GM12878 (cell line): ENCODE data around the gene SPPL3. TPM values are rescaled to one million over a fixed set of nuclear protein-coding genes. Genes with fewer than 3 reads are reported as not detected.

Experiments used
- ATAC-seq: fragments of 200-7000 bp; cut with Tn5 transposase; 3 replicates; pipeline ENCODE4 v1.9.1; 2020; ENCODE audit warnings: mild to moderate bottlenecking, moderate library complexity
- BruUV-seq: library from RNA; stranded (reverse); fragments of 400-500 nt; replicated peaks from 2 replicates; lab custom pipeline; 2021; lab: Mats Ljungman, UMichigan
- CTCF ChIA-PET: fragments of 300-600 bp; sonication (Branson Sonifier 250); formaldehyde crosslinking; extraction: SDS; loops from one replicate; lab custom pipeline; 2021; ENCODE audit warnings: inconsistent platforms; lab: Yijun Ruan, JAX
- POLR2A ChIA-PET: fragments of 350-600 bp; formaldehyde crosslinking; extraction: SDS; loops from one replicate; lab custom pipeline; 2021; ENCODE audit warnings: inconsistent platforms; lab: Charles Lee
- RAD21 ChIA-PET: fragments of 300-600 bp; sonication (Branson Sonifier 250); formaldehyde crosslinking; loops from one replicate; lab custom pipeline; 2023; ENCODE audit warnings: antibody characterized with exemption; ENCODE audit not compliant: unreplicated experiment; lab: Charles Lee
- SMC1A ChIA-PET: fragments of 300-600 bp; sonication (Branson Sonifier 250); formaldehyde crosslinking; loops from one replicate; lab custom pipeline; 2023; ENCODE audit not compliant: unreplicated experiment, uncharacterized antibody; lab: Charles Lee
- DNase-seq: peaks from one replicate; pipeline ENCODE4 v3.0.0-alpha.2; 2011; ENCODE audit warnings: low read depth, low spot score
- FAIRE-seq: peaks from 3 replicates; lab custom pipeline; 2011; peaks lifted over from hg19 to GRCh38; lab: Jason Lieb, UNC
- H2AFZ ChIP-seq: 2 replicates; pipeline ENCODE4 v1.6.0; 2011; ENCODE audit warnings: low read depth, low read length, control low read depth; ENCODE audit not compliant: control insufficient read depth
- H3K27ac ChIP-seq: 2 replicates; pipeline ENCODE4 v1.5.1; 2011; ENCODE audit warnings: control low read depth; ENCODE audit not compliant: control insufficient read depth, insufficient read depth
- H3K27me3 ChIP-seq, 2 experiments: replicated peaks in 1 of 2; 2 replicates each; pipeline versions ENCODE4 v1.6.0 to v1.6.1; 2011; ENCODE audit warnings: low read length in 1 of 2; ENCODE audit not compliant: control insufficient read depth in 2 of 2, insufficient read depth in 2 of 2
- H3K36me3 ChIP-seq, 2 experiments: 2 replicates each; pipeline ENCODE4 v1.5.1; 2011; ENCODE audit warnings: low read length in 1 of 2; ENCODE audit not compliant: control insufficient read depth in 2 of 2, insufficient read depth in 2 of 2
- H3K4me1 ChIP-seq: 2 replicates; pipeline ENCODE4 v1.6.1; 2011; ENCODE audit warnings: mild to moderate bottlenecking, low read length, moderate library complexity, mixed read lengths; ENCODE audit not compliant: control insufficient read depth, insufficient read depth
- H3K4me2 ChIP-seq: 2 replicates; pipeline ENCODE4 v1.6.0; 2011; ENCODE audit warnings: control low read depth; ENCODE audit not compliant: control insufficient read depth, insufficient read depth
- H3K4me3 ChIP-seq: fragments of 200-600 bp; sonication (generic); 2 replicates; pipeline ENCODE4 v1.5.1; 2016
- H3K79me2 ChIP-seq: 2 replicates; pipeline ENCODE4 v1.6.0; 2011; ENCODE audit warnings: low read length; ENCODE audit not compliant: control insufficient read depth, insufficient read depth
- H3K9ac ChIP-seq: 2 replicates; pipeline ENCODE4 v1.8.0; 2011; ENCODE audit warnings: low read length, control low read depth, mixed read lengths; ENCODE audit not compliant: control insufficient read depth, insufficient read depth
- H3K9me3 ChIP-seq: replicated peaks from 3 replicates; pipeline ENCODE4 v1.5.1; 2011; ENCODE audit warnings: mild to moderate bottlenecking, low read length; ENCODE audit not compliant: control insufficient read depth, insufficient read depth
- H4K20me1 ChIP-seq: 2 replicates; pipeline ENCODE4 v1.6.0; 2011; ENCODE audit not compliant: control insufficient read depth, insufficient read depth
- CREB1 ChIP-seq: IDR thresholded peaks from 2 replicates; pipeline ENCODE4 v1.6.1; 2012; ENCODE audit warnings: low read depth, mild to moderate bottlenecking, inconsistent platforms
- CREM ChIP-seq: IDR thresholded peaks from 2 replicates; pipeline ENCODE4 v1.6.1; 2014; ENCODE audit warnings: antibody characterized with exemption, low read depth
- FOXM1 ChIP-seq: IDR thresholded peaks from 2 replicates; pipeline ENCODE4 v1.6.1; 2012; ENCODE audit warnings: low read depth, mild to moderate bottlenecking, inconsistent platforms, low read length, moderate library complexity
- HDGF ChIP-seq: fragments of 450-650 bp; IDR thresholded peaks from 2 replicates; pipeline ENCODE4 v1.6.1; 2016; ENCODE audit warnings: antibody characterized with exemption
- JUNB ChIP-seq: IDR thresholded peaks from 2 replicates; pipeline ENCODE4 v1.6.1; 2016; ENCODE audit warnings: antibody characterized with exemption, mild to moderate bottlenecking
- JUND ChIP-seq: IDR thresholded peaks from 2 replicates; pipeline ENCODE4 v1.6.1; 2012; ENCODE audit warnings: low read depth, mild to moderate bottlenecking, low read length, improper control_type of control experiment, moderate library complexity
- MYC ChIP-seq: IDR thresholded peaks from 2 replicates; pipeline ENCODE4 v1.6.1; 2011; ENCODE audit warnings: mild to moderate bottlenecking, low read length, moderate library complexity, inconsistent platforms; ENCODE audit not compliant: insufficient read depth, insufficient replicate concordance, insufficient read length, severe bottlenecking
- NFXL1 ChIP-seq: fragments of 450-650 bp; IDR thresholded peaks from 2 replicates; pipeline ENCODE4 v1.6.1; 2017; ENCODE audit warnings: antibody characterized with exemption, mild to moderate bottlenecking, borderline replicate concordance
- PKNOX1 ChIP-seq: fragments of 450-650 bp; IDR thresholded peaks from 2 replicates; pipeline ENCODE4 v1.6.1; 2016; ENCODE audit warnings: mild to moderate bottlenecking
- PML ChIP-seq: IDR thresholded peaks from 2 replicates; pipeline ENCODE4 v1.6.1; 2012; ENCODE audit warnings: low read length, inconsistent platforms
- POU2F2 ChIP-seq: IDR thresholded peaks from 3 replicates; pipeline ENCODE4 v1.6.1; 2011; ENCODE audit warnings: low read depth, mild to moderate bottlenecking, low read length, borderline replicate concordance
- RAD21 ChIP-seq: IDR thresholded peaks from 2 replicates; pipeline ENCODE4 v1.6.1; 2011; ENCODE audit warnings: mild to moderate bottlenecking, low read depth, low read length, moderate library complexity; ENCODE audit not compliant: insufficient read depth
- SMARCA5 ChIP-seq: fragments of 450-650 bp; IDR thresholded peaks from 2 replicates; pipeline ENCODE4 v1.6.1; 2017; ENCODE audit warnings: mild to moderate bottlenecking
- SMC3 ChIP-seq: IDR thresholded peaks from 2 replicates; pipeline ENCODE4 v1.6.1; 2011; ENCODE audit warnings: low read length, improper control_type of control experiment, borderline replicate concordance
- SPI1 ChIP-seq: IDR thresholded peaks from 2 replicates; pipeline ENCODE4 v1.6.1; 2011; ENCODE audit warnings: low read depth, mild to moderate bottlenecking, low read length, moderate library complexity, borderline replicate concordance; ENCODE audit not compliant: insufficient read depth
- TBL1XR1 ChIP-seq: IDR thresholded peaks from 2 replicates; pipeline ENCODE4 v1.6.1; 2012; ENCODE audit warnings: low read depth, low read length, improper control_type of control experiment
- WGBS: methylation state at CpG from one replicate; pipeline ENCODE4 v1.1.6; 2016; ENCODE audit warnings: low lambda C conversion rate; ENCODE audit not compliant: insufficient replicate concordance, insufficient coverage; ENCODE audit errors: missing lambda C conversion rate; 5-methylcytosine and 5-hydroxymethylcytosine counted together
- in situ Hi-C: fragments of 300-500 bp; cut with MboI; formaldehyde crosslinking; loops from 9 replicates; pipeline ENCODE4 v1.14.3; 2018; ENCODE audit warnings: mixed read lengths
- intact Hi-C: fragments of 100-400 bp; cut with micrococcal nuclease; formaldehyde crosslinking; loops from one replicate; pipeline ENCODE4 v1.14.2; 2022; ENCODE audit not compliant: unreplicated experiment
- polyA plus RNA-seq, 11 experiments: library from polyadenylated mRNA; depleted of rRNA in 4 of 11; unstranded in 6 of 11; stranded (reverse) in 5 of 11; fragments of >200 nt; fragmentation: Nextera tagmentation in 4 of 11; fragmentation: Illumina TruSeq in 1 of 11; extraction: Ambion mirVana in 4 of 11; extraction: Trizol in 1 of 11; gene quantifications; 1 replicate in 1 of 11; 2 replicates in 10 of 11; pipeline versions ENCODE4 v1.2.1 to v1.2.3, GENCODE V29; 2011 to 2016; ENCODE audit warnings: inconsistent platforms in 2 of 11, missing spikeins in 2 of 11, low read depth in 1 of 11
- total RNA-seq, 4 experiments: library from RNA; depleted of rRNA in 3 of 4; stranded (reverse); fragments of >200 nt in 3 of 4; fragmentation: Illumina TruSeq in 1 of 4; extraction: Trizol in 1 of 4; gene quantifications; 2 replicates each; pipeline versions ENCODE4 v1.2.1 to v1.2.3, GENCODE V29; 2013 to 2021
- TF ChIP-seq, protein P1 (sequence below): fragments of 450-650 bp; IDR thresholded peaks from 2 replicates; pipeline ENCODE4 v1.6.1; 2017; ENCODE audit warnings: low read depth, mild to moderate bottlenecking, moderate library complexity
- TF ChIP-seq, protein P2 (sequence below): IDR thresholded peaks from 2 replicates; pipeline ENCODE4 v1.6.1; 2011; ENCODE audit warnings: mild to moderate bottlenecking, low read depth, low read length, moderate library complexity; ENCODE audit not compliant: insufficient replicate concordance

The SPPL3 gene
- total and polyA plus RNA-seq, 10 of the 15 experiments (the other 5 are each of a cell fraction or from before 2014, with no cell fraction given), result 4.3 to 45.5 (median 11.7) TPM

DNA sequence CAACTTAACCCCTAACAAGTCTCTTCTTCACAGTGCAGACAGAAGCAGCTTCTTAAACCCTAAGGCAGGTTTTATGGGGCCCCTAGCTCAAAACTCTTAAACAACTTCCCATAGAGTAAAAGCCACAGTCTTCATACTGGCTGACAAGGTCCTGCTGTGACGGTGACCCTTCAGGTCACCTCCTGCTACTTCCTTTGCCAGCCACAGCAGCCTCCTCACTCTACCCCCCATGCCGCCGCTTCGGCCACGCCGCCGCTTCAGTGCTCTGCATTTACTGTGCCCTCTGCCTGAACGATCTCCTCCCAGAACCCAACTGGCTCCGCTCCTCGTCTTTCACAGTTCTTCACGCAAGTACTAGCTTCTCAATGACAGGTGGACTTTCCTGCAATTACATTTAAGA lies 133.1 kb downstream of the SPPL3 start (continued):
- no peak for TF ChIP-seq JUND
- TF ChIP-seq FOXM1, result no peak
- TF ChIP-seq MYC, result no peak
- no peak for TF ChIP-seq SPI1
- no peak for TF ChIP-seq TBL1XR1
- no peak for TF ChIP-seq NFXL1

GRCh38 chr12:120767071-120768024 lies 136.8 kb downstream of the SPPL3 start:
- RAD21 ChIA-PET, result interaction anchor here (0.8 to 1.0 kb wide), 2 partner anchors 22 to 205 kb away, joined by 3 read pairs; no protein-coding TSS in a partner anchor
- no TSS peak for BruUV-seq
- FAIRE-seq, result no peak

More at GRCh38 chr12:120767071-120768024, 136.8 kb downstream of the SPPL3 start:
- ATAC-seq (peak; percentile 46), DNase-seq (no peak)
- in situ Hi-C loops (no loop called here), intact Hi-C loops (no loop called here)
- Histone ChIP-seq H3K9ac (no peak overlapping the region), H3K4me3 (no peak overlapping the region), H3K9me3 (no peaks in the 10 kb centered on the region), H2AFZ (no peak overlapping the region), H3K79me2 (no peaks in the 10 kb centered on the region), H4K20me1 (no peaks in the 10 kb centered on the region), H3K4me1 (no peaks in the 10 kb centered on the region), H3K27me3 (no peaks in the 10 kb centered on the region), H3K36me3 (peaks cover 22 to 36% of the 10 kb centered on the region in 2 experiments), H3K4me2 (no peak overlapping the region), H3K27ac (no peak overlapping the region)
- ChIA-PET CTCF (interaction anchor here (1.2 to 1.4 kb wide), 2 partner anchors 184 to 205 kb away, joined by 3 to 9 read pairs; no protein-coding TSS in a partner anchor), SMC1A (interaction anchor here (0.8 to 1.3 kb wide), 3 partner anchors 16 to 102 kb away, joined by 3 read pairs; no protein-coding TSS in a partner anchor), POLR2A (interaction anchor here (1.3 to 1.5 kb wide), 2 partner anchors 9 to 60 kb away, joined by 3 to 5 read pairs; no protein-coding TSS in a partner anchor)
- 96% methylated on average over 11 of the region's 11 CpGs for WGBS
- TF ChIP-seq SMARCA5, result no peak
- TF ChIP-seq RAD21, result 0 out of 2 replicates have a peak, but pooled peaks have one; percentile 7
- TF ChIP-seq CREM, result 0 out of 2 replicates have a peak, but pooled peaks have one; percentile 21
- TF ChIP-seq, protein P1, sequence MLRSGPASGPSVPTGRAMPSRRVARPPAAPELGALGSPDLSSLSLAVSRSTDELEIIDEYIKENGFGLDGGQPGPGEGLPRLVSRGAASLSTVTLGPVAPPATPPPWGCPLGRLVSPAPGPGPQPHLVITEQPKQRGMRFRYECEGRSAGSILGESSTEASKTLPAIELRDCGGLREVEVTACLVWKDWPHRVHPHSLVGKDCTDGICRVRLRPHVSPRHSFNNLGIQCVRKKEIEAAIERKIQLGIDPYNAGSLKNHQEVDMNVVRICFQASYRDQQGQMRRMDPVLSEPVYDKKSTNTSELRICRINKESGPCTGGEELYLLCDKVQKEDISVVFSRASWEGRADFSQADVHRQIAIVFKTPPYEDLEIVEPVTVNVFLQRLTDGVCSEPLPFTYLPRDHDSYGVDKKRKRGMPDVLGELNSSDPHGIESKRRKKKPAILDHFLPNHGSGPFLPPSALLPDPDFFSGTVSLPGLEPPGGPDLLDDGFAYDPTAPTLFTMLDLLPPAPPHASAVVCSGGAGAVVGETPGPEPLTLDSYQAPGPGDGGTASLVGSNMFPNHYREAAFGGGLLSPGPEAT, result no peak
- TF ChIP-seq SMC3, result peak; percentile 14; the same call in 1 of the 2 replicates
- TF ChIP-seq HDGF, result no peak
- no peak for TF ChIP-seq MYC
- TF ChIP-seq PML, result no peak
- TF ChIP-seq CREB1, result no peak
- TF ChIP-seq, protein P2, sequence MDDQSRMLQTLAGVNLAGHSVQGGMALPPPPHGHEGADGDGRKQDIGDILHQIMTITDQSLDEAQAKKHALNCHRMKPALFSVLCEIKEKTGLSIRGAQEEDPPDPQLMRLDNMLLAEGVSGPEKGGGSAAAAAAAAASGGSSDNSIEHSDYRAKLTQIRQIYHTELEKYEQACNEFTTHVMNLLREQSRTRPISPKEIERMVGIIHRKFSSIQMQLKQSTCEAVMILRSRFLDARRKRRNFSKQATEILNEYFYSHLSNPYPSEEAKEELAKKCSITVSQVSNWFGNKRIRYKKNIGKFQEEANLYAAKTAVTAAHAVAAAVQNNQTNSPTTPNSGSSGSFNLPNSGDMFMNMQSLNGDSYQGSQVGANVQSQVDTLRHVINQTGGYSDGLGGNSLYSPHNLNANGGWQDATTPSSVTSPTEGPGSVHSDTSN, result peak; percentile 60
- no peak for TF ChIP-seq JUNB
- 0 out of 3 replicates have a peak, but pooled peaks have one; percentile 36 for TF ChIP-seq POU2F2
- peak; percentile 50; the same call in 1 of the 2 replicates for TF ChIP-seq PKNOX1
